Measurements from ENCODE around the gene PAK4. TPM values are rescaled to one million over a fixed set of nuclear protein-coding genes. Genes with fewer than 3 reads are reported as not detected.

Gene PAK4
- polyA plus RNA-seq, 1 experiment, result 10.4 TPM

- POLR2A ChIA-PET, result interaction anchor here (0.6 kb wide), 1 partner anchor 14 kb away, joined by 4 read pairs; no protein-coding TSS in a partner anchor
- no peak for DNase-seq (ENCODE audit: low read depth, low spot score)
- no peak overlapping the region for H3K4me3 ChIP-seq (ENCODE audit: low read depth, low read length)
- TF ChIP-seq, protein P1, sequence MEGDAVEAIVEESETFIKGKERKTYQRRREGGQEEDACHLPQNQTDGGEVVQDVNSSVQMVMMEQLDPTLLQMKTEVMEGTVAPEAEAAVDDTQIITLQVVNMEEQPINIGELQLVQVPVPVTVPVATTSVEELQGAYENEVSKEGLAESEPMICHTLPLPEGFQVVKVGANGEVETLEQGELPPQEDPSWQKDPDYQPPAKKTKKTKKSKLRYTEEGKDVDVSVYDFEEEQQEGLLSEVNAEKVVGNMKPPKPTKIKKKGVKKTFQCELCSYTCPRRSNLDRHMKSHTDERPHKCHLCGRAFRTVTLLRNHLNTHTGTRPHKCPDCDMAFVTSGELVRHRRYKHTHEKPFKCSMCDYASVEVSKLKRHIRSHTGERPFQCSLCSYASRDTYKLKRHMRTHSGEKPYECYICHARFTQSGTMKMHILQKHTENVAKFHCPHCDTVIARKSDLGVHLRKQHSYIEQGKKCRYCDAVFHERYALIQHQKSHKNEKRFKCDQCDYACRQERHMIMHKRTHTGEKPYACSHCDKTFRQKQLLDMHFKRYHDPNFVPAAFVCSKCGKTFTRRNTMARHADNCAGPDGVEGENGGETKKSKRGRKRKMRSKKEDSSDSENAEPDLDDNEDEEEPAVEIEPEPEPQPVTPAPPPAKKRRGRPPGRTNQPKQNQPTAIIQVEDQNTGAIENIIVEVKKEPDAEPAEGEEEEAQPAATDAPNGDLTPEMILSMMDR (IDR thresholded peaks at IDR 0.05; ENCODE audit: low read depth, low read length), result no peak
- CTCF ChIA-PET, result no interaction called here
- no peaks in the 10 kb centered on the region for H3K27me3 ChIP-seq (ENCODE audit: control insufficient read depth, insufficient read depth, low read length)
- no peaks in the 10 kb centered on the region; the same call in 1 of the 2 replicates for H3K9me3 ChIP-seq (ENCODE audit: control insufficient read depth, insufficient read depth, low read length)
- H3K27ac ChIP-seq (ENCODE audit: low read depth, low read length), result no peak overlapping the region
Measured at GRCh38 chr19:39154100-39154628, 28.6 kb downstream of the PAK4 start.

DNA sequence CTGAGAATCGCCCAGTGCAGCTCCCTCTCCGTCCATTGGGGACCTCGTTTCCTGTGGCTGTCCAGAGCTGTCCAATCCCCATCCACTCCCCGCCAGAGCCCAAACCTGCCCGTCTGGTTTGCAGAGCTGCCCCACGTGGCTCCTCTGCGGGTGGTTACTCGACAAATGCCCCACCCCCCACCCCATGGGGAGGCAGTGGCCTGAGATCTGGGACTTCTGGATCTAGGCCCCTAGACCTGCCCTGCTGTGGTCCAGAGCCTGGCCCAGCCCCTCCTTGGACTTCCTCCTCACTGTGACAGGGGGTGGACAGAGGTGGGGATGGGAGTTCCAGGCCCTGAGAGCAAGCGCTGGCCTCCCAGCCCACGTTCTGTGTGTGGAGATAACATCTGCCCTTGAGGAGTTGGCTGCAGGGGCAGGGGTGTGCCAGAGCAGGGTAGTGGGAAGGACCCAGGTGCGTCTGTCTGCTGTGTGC lies 29.1 kb downstream of the PAK4 start:
- no peak for DNase-seq (ENCODE audit: low read depth, low spot score)
- Histone ChIP-seq H3K9me3 (ENCODE audit: control insufficient read depth, insufficient read depth, low read length) (no peaks in the 10 kb centered on the region; the same call in 1 of the 2 replicates), H3K27me3 (ENCODE audit: control insufficient read depth, insufficient read depth, low read length) (no peaks in the 10 kb centered on the region), H3K27ac (ENCODE audit: low read depth, low read length) (no peak overlapping the region), H3K4me3 (ENCODE audit: low read depth, low read length) (no peak overlapping the region)
- ChIA-PET POLR2A (interaction anchor here (0.6 kb wide), 1 partner anchor 133 kb away, joined by 3 read pairs; no protein-coding TSS in a partner anchor), CTCF (no interaction called here)
- TF ChIP-seq, protein P1 (IDR thresholded peaks at IDR 0.05; ENCODE audit: low read depth, low read length), result no peak

- H3K27ac ChIP-seq (ENCODE audit: low read depth, low read length), result no peak overlapping the region
- TF ChIP-seq, protein P1 (IDR thresholded peaks at IDR 0.05; ENCODE audit: low read depth, low read length), result no peak
- CTCF ChIA-PET, result no interaction called here
- no peak for DNase-seq (ENCODE audit: low read depth, low spot score)
- H3K4me3 ChIP-seq (ENCODE audit: low read depth, low read length), result no peak overlapping the region
- POLR2A ChIA-PET, result interaction anchor here (0.6 to 0.7 kb wide), 2 partner anchors 9 to 133 kb away, joined by 3 read pairs; no protein-coding TSS in a partner anchor
- H3K27me3 ChIP-seq (ENCODE audit: control insufficient read depth, insufficient read depth, low read length), result no peaks in the 10 kb centered on the region
- H3K9me3 ChIP-seq (ENCODE audit: control insufficient read depth, insufficient read depth, low read length), result no peaks in the 10 kb centered on the region; the same call in 1 of the 2 replicates
Measured at GRCh38 chr19:39155114-39155700, 29.6 kb downstream of the PAK4 start.

GRCh38 chr19:39155741-39156140 lies 30.2 kb downstream of the PAK4 start:
- H3K9me3 ChIP-seq (ENCODE audit: control insufficient read depth, insufficient read depth, low read length), result no peaks in the 10 kb centered on the region; the same call in 1 of the 2 replicates
- ChIA-PET CTCF (no interaction called here), POLR2A (interaction anchor here (0.7 kb wide), 1 partner anchor 10 kb away, joined by 3 read pairs; no protein-coding TSS in a partner anchor)
- DNase-seq (ENCODE audit: low read depth, low spot score), result no peak
- TF ChIP-seq, protein P1 (IDR thresholded peaks at IDR 0.05; ENCODE audit: low read depth, low read length), result no peak
- no peak overlapping the region for H3K4me3 ChIP-seq (ENCODE audit: low read depth, low read length)
- H3K27me3 ChIP-seq (ENCODE audit: control insufficient read depth, insufficient read depth, low read length), result no peaks in the 10 kb centered on the region
- H3K27ac ChIP-seq (ENCODE audit: low read depth, low read length), result no peak overlapping the region

Data from AG04450 (cell line).